Lower leg skin (tissue), 4 donors: Measurements from ENCODE around the gene STAC3. TPM values are rescaled to one million over a fixed set of nuclear protein-coding genes. Genes with fewer than 3 reads are reported as not detected.

Experiments
- DNase-seq, 2 donors: peaks; one replicate each; pipeline ENCODE4 v3.0.0-alpha.2; 2019; ENCODE audit warnings: low spot score in 2 of 2
- H3K4me3 ChIP-seq: fragments of 200-600 bp; sonication (generic); 2 replicates; pipeline ENCODE4 v1.5.1; 2017; ENCODE audit warnings: mild to moderate bottlenecking, low read depth; ENCODE audit not compliant: poor library complexity, severe bottlenecking
- POLR2A ChIP-seq, 2 donors: fragments of 450-650 bp; IDR thresholded peaks; one replicate each; pipeline ENCODE4 v1.6.1; 2016 to 2017; ENCODE audit warnings: antibody characterized with exemption in 2 of 2, mild to moderate bottlenecking in 1 of 2, moderate library complexity in 1 of 2
- WGBS, 2 donors: methylation state at CpG; one replicate each; pipeline ENCODE4 v1.1.5; 2018; 5-methylcytosine and 5-hydroxymethylcytosine counted together
- intact Hi-C: fragments of 100-400 bp; cut with DNase I; formaldehyde crosslinking; loops from one replicate; pipeline ENCODE4 v1.15.0; 2023; ENCODE audit warnings: low total_unique reads
- total RNA-seq, 4 donors: library from RNA; depleted of rRNA; stranded (reverse); fragments of >200 nt; gene quantifications; one replicate each; pipeline ENCODE4 v1.1.0, GENCODE V29; 2016
- TF ChIP-seq, protein P1 (sequence below), 3 donors: fragments of 450-650 bp; IDR thresholded peaks; one replicate each; pipeline ENCODE4 v1.5.1; 2016; ENCODE audit warnings: antibody characterized with exemption in 3 of 3, mild to moderate bottlenecking in 3 of 3, moderate library complexity in 2 of 3

The STAC3 gene
- total RNA-seq, 4 donors from 2014 or later: 0.71 to 3.8 (median 1.5) TPM

DNA sequence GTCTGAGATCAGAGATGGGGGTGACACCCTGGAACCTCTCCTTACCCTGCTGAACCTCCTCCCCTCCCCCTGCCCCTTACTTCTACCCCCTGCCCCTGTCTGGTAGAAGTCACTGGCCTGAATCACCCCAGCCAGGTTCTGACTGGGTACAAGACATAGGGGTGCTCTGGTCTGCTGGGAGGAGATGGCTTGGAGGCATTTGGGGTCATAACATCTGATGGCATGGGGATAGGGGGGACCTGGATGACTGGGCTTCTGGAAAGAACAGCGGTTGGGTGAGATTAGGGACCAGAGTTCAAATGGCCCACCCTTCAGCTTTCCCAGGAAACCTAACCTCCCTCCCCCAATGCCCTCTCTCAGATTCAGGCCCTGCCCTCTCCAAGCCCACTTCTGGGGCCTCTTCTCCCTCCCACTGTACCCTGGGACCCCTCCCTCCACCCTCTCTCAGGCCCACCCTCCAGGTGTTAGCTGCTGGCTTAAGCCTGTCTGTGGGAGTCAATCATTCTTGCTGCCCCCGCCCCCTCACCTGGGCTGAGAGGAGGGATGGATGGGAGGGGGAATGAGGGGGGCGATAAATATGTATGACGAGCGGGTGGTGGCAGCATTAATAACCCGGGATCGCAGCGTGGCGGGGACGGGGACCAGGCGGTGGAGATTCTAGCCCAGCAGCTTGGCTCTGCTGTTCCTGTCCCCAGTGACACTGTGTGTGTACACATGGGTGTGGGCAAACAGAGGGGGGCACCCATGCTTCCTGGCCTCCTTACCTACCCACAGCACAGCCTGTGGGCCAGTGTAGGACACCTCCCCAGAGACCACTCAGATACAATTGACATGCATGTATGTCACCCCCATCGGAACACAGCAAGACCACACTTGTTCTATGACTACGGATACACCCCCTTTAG, 28.4 kb downstream of the STAC3 start:
- no peak for TF ChIP-seq POLR2A (IDR thresholded peaks at IDR 0.05)
- TF ChIP-seq, protein P1, sequence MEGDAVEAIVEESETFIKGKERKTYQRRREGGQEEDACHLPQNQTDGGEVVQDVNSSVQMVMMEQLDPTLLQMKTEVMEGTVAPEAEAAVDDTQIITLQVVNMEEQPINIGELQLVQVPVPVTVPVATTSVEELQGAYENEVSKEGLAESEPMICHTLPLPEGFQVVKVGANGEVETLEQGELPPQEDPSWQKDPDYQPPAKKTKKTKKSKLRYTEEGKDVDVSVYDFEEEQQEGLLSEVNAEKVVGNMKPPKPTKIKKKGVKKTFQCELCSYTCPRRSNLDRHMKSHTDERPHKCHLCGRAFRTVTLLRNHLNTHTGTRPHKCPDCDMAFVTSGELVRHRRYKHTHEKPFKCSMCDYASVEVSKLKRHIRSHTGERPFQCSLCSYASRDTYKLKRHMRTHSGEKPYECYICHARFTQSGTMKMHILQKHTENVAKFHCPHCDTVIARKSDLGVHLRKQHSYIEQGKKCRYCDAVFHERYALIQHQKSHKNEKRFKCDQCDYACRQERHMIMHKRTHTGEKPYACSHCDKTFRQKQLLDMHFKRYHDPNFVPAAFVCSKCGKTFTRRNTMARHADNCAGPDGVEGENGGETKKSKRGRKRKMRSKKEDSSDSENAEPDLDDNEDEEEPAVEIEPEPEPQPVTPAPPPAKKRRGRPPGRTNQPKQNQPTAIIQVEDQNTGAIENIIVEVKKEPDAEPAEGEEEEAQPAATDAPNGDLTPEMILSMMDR (IDR thresholded peaks at IDR 0.05): no peak
- no peak for DNase-seq
- 53 to 75% methylated on average over 13 of the region's 13 CpGs for WGBS, 2 donors
- H3K4me3 ChIP-seq: no peak overlapping the region
- intact Hi-C loops: no loop called here

DNA sequence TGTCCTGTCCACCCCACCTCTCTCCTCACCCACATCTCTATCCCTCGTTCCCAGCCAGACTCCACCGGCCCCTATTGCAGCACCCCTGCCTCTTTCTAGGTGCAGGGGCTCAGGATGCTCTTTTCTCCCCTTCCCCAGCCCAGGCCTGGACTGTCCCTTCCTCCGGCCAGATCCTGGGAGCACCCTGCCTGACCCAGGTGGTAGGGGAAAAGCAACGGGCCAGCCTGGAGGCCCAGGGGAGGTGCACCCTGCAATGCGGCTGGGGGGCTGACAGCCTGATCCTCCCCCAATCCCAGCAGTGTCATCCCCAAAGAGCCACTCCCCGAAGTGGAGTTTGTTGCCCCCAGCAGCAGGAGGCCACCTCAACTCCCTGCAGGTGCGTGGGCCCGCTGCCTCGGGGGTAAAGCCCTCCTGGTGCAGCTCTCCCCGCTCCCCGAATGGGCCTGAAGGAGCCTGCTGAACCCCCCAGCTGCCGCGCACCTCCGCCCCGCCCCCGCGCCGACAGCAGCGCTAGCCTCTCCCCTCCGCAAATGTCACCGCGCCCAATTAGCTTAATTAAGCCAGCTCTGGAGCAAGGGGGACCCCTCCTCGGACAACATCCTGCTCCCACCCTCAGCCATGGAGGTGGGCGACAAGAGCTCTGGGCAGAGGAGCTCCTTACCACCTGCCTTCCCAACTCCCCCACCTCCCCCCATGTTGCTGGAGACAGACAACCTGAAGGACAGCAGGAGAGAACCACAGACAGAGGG, 29.6 kb downstream of the STAC3 start:
- intact Hi-C loops: no loop called here
- DNase-seq: no peak
- H3K4me3 ChIP-seq: no peak overlapping the region
- WGBS, 2 donors: 40 to 57% methylated on average over 24 of the region's 24 CpGs
- TF ChIP-seq, protein P1 (IDR thresholded peaks at IDR 0.05): no peak

DNA sequence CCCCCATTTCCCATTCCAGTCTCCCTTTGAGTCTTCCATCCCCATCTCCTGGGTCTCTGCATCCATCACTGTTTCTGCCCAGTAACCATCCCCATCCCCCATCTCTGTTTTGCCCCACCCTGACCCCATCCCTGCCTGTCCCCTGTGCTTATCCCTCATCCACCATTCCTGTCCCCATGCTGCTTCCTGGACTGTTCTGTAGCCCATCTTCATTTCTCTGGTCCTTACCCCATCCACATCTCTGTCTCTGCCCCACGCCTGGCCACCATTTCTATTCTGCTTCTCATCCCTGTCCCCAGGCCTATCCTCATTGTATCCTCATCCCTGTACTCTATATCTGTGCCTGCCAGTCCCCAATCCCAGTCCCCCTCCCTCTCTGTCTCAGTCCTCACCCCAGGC, 30.2 kb downstream of the STAC3 start:
- TF ChIP-seq, protein P1 (IDR thresholded peaks at IDR 0.05): no peak
- TF ChIP-seq POLR2A (IDR thresholded peaks at IDR 0.05): no peak
- intact Hi-C loops: no loop called here
- no peak overlapping the region for H3K4me3 ChIP-seq
- WGBS, 2 donors: 65 to 83% methylated on average over 1 of the region's 1 CpG
- no peak for DNase-seq

DNA sequence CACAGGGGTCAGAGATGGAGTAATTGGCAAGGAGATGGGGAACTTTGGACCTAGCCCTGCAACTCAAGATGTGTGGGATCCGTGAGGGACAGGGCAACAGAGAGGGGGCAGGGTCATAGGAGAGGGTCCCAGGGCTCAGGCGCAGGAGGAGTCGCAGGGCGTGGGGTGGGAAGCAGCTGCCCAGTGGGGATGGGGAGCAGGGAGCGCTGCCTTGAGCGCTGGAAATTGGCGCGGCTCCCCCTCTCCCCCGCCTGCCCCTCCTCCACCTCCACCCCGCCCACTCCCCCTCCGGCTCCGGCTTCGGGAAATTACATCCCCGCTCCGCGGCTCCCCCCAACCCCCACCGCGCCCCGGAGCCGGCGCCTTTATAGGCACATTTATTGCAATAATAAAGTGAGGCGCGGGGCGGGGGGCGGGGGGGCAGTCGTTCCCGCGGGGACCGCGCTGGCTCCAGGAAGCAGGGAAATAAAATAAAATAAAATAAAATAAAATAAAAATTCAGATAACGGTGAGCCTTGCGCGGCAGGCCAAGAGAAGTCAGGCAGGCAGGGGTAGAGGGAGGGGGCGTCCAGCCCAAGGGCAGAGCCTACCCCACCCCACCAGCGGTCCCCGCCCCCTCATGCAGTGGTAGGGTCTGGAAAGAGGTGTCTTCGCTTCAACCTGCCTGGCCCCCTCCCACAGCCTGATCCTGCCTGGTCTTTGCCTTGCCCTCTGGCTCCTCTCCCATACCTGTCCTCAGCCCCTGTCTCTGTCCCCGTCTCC, 30.8 kb downstream of the STAC3 start:
- no peak for DNase-seq
- no peak overlapping the region for H3K4me3 ChIP-seq
- WGBS, 2 donors: 13 to 18% methylated on average over 38 of the region's 38 CpGs
- intact Hi-C loops: no loop called here
- TF ChIP-seq, protein P1 (IDR thresholded peaks at IDR 0.05): no peak
- no peak for TF ChIP-seq POLR2A (IDR thresholded peaks at IDR 0.05)

DNA sequence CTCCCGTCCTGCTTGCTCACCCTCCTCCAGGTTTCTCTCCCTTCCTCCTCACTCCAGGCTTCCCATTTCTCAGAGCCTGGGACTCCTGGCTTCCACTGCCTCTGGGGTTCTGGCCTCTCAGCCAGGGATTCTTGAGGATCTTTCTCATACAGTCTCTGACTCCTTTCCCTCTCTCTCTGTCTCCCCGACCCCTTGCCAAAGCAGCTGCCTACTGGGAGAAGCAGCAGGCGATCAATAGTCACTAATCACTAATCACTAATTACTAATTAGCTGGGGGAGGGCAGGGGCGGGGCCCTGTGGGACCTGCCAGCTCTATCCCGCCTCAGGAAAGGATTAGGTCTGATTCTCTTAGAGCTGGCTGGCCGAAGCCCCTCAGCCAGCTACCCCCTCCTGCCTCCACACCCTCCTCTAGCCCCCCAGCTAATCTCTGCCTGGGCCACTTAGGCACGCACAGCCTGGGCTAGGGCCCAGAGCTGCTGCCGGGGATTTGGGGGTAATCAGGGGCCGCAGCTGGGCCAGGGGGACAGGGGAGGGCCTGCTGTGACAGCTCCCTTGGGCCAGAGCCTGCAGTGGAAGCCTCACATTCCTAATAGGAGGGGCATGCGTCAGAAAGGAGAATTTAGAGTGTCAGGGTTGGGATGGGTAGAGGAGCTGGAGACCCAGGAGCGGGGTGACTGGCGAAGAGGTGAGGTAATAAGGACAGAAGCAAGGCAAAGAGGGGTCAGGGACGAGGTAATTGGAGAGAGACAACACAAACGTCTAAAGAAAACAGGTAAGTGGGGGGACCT, 31.6 kb downstream of the STAC3 start:
- intact Hi-C loops: no loop called here
- TF ChIP-seq, protein P1 (IDR thresholded peaks at IDR 0.05): no peak
- no peak for TF ChIP-seq POLR2A (IDR thresholded peaks at IDR 0.05)

More for the DNA sequence above, 31.6 kb downstream of the STAC3 start:
- H3K4me3 ChIP-seq: no peak overlapping the region
- no peak for DNase-seq
- WGBS, 2 donors: 57 to 70% methylated on average over 14 of the region's 14 CpGs
